IPS DF 19.7 (cell line): ENCODE measurements around the gene CROCC2.

ENCODE experiments used
- DNase-seq: peaks from one replicate; pipeline ENCODE4 v3.0.0-alpha.2; 2013; ENCODE audit warnings: low read depth, low spot score

The CROCC2 gene

GRCh38 chr2:240921311-240921994 is 15.3 kb downstream of the CROCC2 start:
- no peak for DNase-seq

GRCh38 chr2:240921995-240922244 is 15.8 kb downstream of the CROCC2 start:
- DNase-seq, result no peak

GRCh38 chr2:240922245-240922981 is 16.3 kb downstream of the CROCC2 start:
- DNase-seq, result no peak

- DNase-seq, result no peak
Measured at GRCh38 chr2:240922982-240923537, 16.9 kb downstream of the CROCC2 start.

- DNase-seq, result no peak
Measured at GRCh38 chr2:240925191-240925567, 19.0 kb downstream of the CROCC2 start.

- no peak for DNase-seq
Measured at GRCh38 chr2:240925568-240926515, 19.7 kb downstream of the CROCC2 start.

- DNase-seq, result no peak
Measured at GRCh38 chr2:240926516-240927389, 20.6 kb downstream of the CROCC2 start.

- DNase-seq, result no peak
Measured at GRCh38 chr2:240927390-240927781, 21.2 kb downstream of the CROCC2 start.

- DNase-seq, result no peak
Measured at GRCh38 chr2:240928476-240929363, 22.6 kb downstream of the CROCC2 start.

- no peak for DNase-seq
Measured at GRCh38 chr2:240929364-240930095, 23.4 kb downstream of the CROCC2 start.

GRCh38 chr2:240930096-240930630 is 24.0 kb downstream of the CROCC2 start:
- DNase-seq, result no peak

GRCh38 chr2:240930631-240931318 is 24.6 kb downstream of the CROCC2 start:
- DNase-seq, result no peak

- no peak for DNase-seq
Measured at GRCh38 chr2:240931319-240931949, 25.3 kb downstream of the CROCC2 start.

GRCh38 chr2:240932001-240932723 is 26.0 kb downstream of the CROCC2 start:
- no peak for DNase-seq

GRCh38 chr2:240932724-240933047 is 26.6 kb downstream of the CROCC2 start:
- no peak for DNase-seq

- no peak for DNase-seq
Measured at GRCh38 chr2:240933048-240933965, 27.2 kb downstream of the CROCC2 start.
